GM12878 (cell line): Measurements from ENCODE around the gene TLCD2. TPM values are rescaled to one million over a fixed set of nuclear protein-coding genes. Genes with fewer than 3 reads are reported as not detected.
A peak's percentile ranks its signal among the peaks of the same experiment; 100 is the strongest.

Source experiments
- ATF3 ChIP-seq: IDR thresholded peaks from 2 replicates; pipeline ENCODE4 v1.6.1; 2011; ENCODE audit warnings: low read depth, mild to moderate bottlenecking, low read length, moderate library complexity, borderline replicate concordance; ENCODE audit errors: extremely low read depth
- BCLAF1 ChIP-seq: fragments of 450-650 bp; IDR thresholded peaks from 2 replicates; pipeline ENCODE4 v1.6.1; 2017; ENCODE audit warnings: antibody characterized with exemption, mild to moderate bottlenecking, moderate library complexity
- CHD1 ChIP-seq: IDR thresholded peaks from 2 replicates; pipeline ENCODE4 v1.6.1; 2012; ENCODE audit warnings: low read depth, low read length, improper control_type of control experiment
- CHD2 ChIP-seq: IDR thresholded peaks from 2 replicates; pipeline ENCODE4 v1.6.1; 2011; ENCODE audit warnings: low read depth, low read length, improper control_type of control experiment, borderline replicate concordance
- CTCF ChIP-seq, 3 experiments: IDR thresholded peaks in 2 of 3; conservative IDR thresholded peaks in 1 of 3; 2 replicates each; pipeline ENCODE4 v1.5.1; 2011; ENCODE audit warnings: low read depth in 3 of 3, low read length in 3 of 3, mild to moderate bottlenecking in 3 of 3, control low read depth in 2 of 3, moderate library complexity in 2 of 3, inconsistent platforms in 1 of 3, mixed read lengths in 1 of 3; ENCODE audit not compliant: control insufficient read depth in 2 of 3, insufficient read depth in 1 of 3; ENCODE audit errors: extremely low read depth in 1 of 3
- EP300 ChIP-seq, 2 experiments: fragments of 150-350 bp in 1 of 2; IDR thresholded peaks; 2 replicates each; pipeline ENCODE4 v1.6.1; 2011 to 2012; ENCODE audit warnings: low read depth in 2 of 2, low read length in 2 of 2, borderline replicate concordance in 1 of 2, improper control_type of control experiment in 1 of 2, inconsistent platforms in 1 of 2; ENCODE audit not compliant: control insufficient read depth in 1 of 2
- IKZF1 ChIP-seq: fragments of 450-650 bp; conservative IDR thresholded peaks from 2 replicates; pipeline ENCODE4 v1.6.1; 2017; ENCODE audit warnings: antibody characterized with exemption, mild to moderate bottlenecking
- MEF2B ChIP-seq: fragments of 450-650 bp; IDR thresholded peaks from 2 replicates; pipeline ENCODE4 v1.6.1; 2018; ENCODE audit warnings: mild to moderate bottlenecking, moderate library complexity; ENCODE audit not compliant: partially characterized antibody, poor library complexity, severe bottlenecking
- NR2C2 ChIP-seq: IDR thresholded peaks from 2 replicates; pipeline ENCODE4 v1.6.1; 2011; ENCODE audit warnings: borderline replicate concordance, low read depth; ENCODE audit not compliant: control insufficient read depth, insufficient read length
- PKNOX1 ChIP-seq: fragments of 450-650 bp; IDR thresholded peaks from 2 replicates; pipeline ENCODE4 v1.6.1; 2016; ENCODE audit warnings: mild to moderate bottlenecking
- SKIL ChIP-seq: fragments of 450-650 bp; IDR thresholded peaks from 2 replicates; pipeline ENCODE4 v1.6.1; 2017; ENCODE audit warnings: mild to moderate bottlenecking, low read depth, inconsistent platforms; ENCODE audit not compliant: poor library complexity, severe bottlenecking
- STAT1 ChIP-seq: fragments of 450-650 bp; conservative IDR thresholded peaks from 2 replicates; pipeline ENCODE4 v1.6.1; 2014; ENCODE audit warnings: antibody characterized with exemption, mild to moderate bottlenecking
- SUPT20H ChIP-seq: IDR thresholded peaks from 2 replicates; pipeline ENCODE4 v1.6.1; 2011; ENCODE audit warnings: low read depth, mild to moderate bottlenecking, low read length, moderate library complexity, borderline replicate concordance; ENCODE audit not compliant: control insufficient read depth
- TCF12 ChIP-seq: IDR thresholded peaks from 2 replicates; pipeline ENCODE4 v1.6.1; 2011; ENCODE audit warnings: low read depth, mild to moderate bottlenecking, low read length
- USF1 ChIP-seq: IDR thresholded peaks from 2 replicates; pipeline ENCODE4 v1.6.1; 2011; ENCODE audit warnings: borderline replicate concordance, low read depth, mild to moderate bottlenecking, moderate library complexity, mixed read lengths, low read length; ENCODE audit not compliant: insufficient read depth; ENCODE audit errors: extremely low read length
- YY1 ChIP-seq: IDR thresholded peaks from 2 replicates; pipeline ENCODE4 v1.6.1; 2011; ENCODE audit warnings: low read depth, mild to moderate bottlenecking, low read length
- ZNF274 ChIP-seq: IDR thresholded peaks from one replicate; pipeline ENCODE4 v1.8.0; 2011; ENCODE audit not compliant: insufficient read length, insufficient read depth
- polyA plus RNA-seq, 11 experiments: library from polyadenylated mRNA; depleted of rRNA in 4 of 11; unstranded in 6 of 11; stranded (reverse) in 5 of 11; fragments of >200 nt; fragmentation: Nextera tagmentation in 4 of 11; fragmentation: Illumina TruSeq in 1 of 11; extraction: Ambion mirVana in 4 of 11; extraction: Trizol in 1 of 11; gene quantifications; 1 replicate in 1 of 11; 2 replicates in 10 of 11; pipeline versions ENCODE4 v1.2.1 to v1.2.3, GENCODE V29; 2011 to 2016; ENCODE audit warnings: inconsistent platforms in 2 of 11, missing spikeins in 2 of 11, low read depth in 1 of 11
- total RNA-seq, 4 experiments: library from RNA; depleted of rRNA in 3 of 4; stranded (reverse); fragments of >200 nt in 3 of 4; fragmentation: Illumina TruSeq in 1 of 4; extraction: Trizol in 1 of 4; gene quantifications; 2 replicates each; pipeline versions ENCODE4 v1.2.1 to v1.2.3, GENCODE V29; 2013 to 2021

Gene TLCD2
- total and polyA plus RNA-seq, 10 of the 15 experiments (the other 5 are each of a cell fraction or from before 2014, with no cell fraction given), result 0.02 to 0.15 (median 0.05) TPM; not detected in 2

- TF ChIP-seq SUPT20H (no peak), BCLAF1 (no peak), TCF12 (peak; percentile 65; the same call in 1 of the 2 replicates), EP300 (IDR thresholded peaks at IDR 0.05; ENCODE audit: borderline replicate concordance in 1 of 2, control insufficient read depth in 1 of 2, low read depth in 2 of 2, low read length in 2 of 2) (peak; percentile 6 to 30; a peak in 2 of 4 replicates), MEF2B (peak; percentile 92), CHD2 (peak; percentile 91), USF1 (peak; percentile 63), PKNOX1 (peak; percentile 11; the same call in 1 of the 2 replicates), SKIL (no peak), STAT1 (no peak), ZNF274 (no peak), YY1 (peak; percentile 32; the same call in 1 of the 2 replicates), ATF3 (no peak), CHD1 (0 out of 2 replicates have a peak, but pooled peaks have one; percentile 18), NR2C2 (no peak), IKZF1 (peak; percentile 82), CTCF (IDR thresholded peaks at IDR 0.05 in 2 of 3, conservative IDR thresholded peaks at IDR 0.05 in 1 of 3; ENCODE audit: control insufficient read depth in 2 of 3, extremely low read depth in 1 of 3, insufficient read depth in 1 of 3, low read depth in 3 of 3, low read length in 3 of 3) (no peak)
Observed at GRCh38 chr17:1716912-1717695, 6.9 kb upstream of the TLCD2 start (continued).
